Measurements from ENCODE around the gene INPPL1. TPM values are rescaled to one million over a fixed set of nuclear protein-coding genes. Genes with fewer than 3 reads are reported as not detected.

Gene INPPL1
- total and polyA plus RNA-seq, 10 of the 15 experiments (the other 5 are each of a cell fraction or from before 2014, with no cell fraction given): 0.47 to 116 (median 43.4) TPM

- TF ChIP-seq, protein P1, sequence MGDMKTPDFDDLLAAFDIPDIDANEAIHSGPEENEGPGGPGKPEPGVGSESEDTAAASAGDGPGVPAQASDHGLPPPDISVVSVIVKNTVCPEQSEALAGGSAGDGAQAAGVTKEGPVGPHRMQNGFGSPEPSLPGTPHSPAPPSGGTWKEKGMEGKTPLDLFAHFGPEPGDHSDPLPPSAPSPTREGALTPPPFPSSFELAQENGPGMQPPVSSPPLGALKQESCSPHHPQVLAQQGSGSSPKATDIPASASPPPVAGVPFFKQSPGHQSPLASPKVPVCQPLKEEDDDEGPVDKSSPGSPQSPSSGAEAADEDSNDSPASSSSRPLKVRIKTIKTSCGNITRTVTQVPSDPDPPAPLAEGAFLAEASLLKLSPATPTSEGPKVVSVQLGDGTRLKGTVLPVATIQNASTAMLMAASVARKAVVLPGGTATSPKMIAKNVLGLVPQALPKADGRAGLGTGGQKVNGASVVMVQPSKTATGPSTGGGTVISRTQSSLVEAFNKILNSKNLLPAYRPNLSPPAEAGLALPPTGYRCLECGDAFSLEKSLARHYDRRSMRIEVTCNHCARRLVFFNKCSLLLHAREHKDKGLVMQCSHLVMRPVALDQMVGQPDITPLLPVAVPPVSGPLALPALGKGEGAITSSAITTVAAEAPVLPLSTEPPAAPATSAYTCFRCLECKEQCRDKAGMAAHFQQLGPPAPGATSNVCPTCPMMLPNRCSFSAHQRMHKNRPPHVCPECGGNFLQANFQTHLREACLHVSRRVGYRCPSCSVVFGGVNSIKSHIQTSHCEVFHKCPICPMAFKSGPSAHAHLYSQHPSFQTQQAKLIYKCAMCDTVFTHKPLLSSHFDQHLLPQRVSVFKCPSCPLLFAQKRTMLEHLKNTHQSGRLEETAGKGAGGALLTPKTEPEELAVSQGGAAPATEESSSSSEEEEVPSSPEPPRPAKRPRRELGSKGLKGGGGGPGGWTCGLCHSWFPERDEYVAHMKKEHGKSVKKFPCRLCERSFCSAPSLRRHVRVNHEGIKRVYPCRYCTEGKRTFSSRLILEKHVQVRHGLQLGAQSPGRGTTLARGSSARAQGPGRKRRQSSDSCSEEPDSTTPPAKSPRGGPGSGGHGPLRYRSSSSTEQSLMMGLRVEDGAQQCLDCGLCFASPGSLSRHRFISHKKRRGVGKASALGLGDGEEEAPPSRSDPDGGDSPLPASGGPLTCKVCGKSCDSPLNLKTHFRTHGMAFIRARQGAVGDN (IDR thresholded peaks at IDR 0.05): no peak
- TF ChIP-seq BCL11A (IDR thresholded peaks at IDR 0.05; ENCODE audit: low read depth, low read length): no peak
- TF ChIP-seq, protein P2, sequence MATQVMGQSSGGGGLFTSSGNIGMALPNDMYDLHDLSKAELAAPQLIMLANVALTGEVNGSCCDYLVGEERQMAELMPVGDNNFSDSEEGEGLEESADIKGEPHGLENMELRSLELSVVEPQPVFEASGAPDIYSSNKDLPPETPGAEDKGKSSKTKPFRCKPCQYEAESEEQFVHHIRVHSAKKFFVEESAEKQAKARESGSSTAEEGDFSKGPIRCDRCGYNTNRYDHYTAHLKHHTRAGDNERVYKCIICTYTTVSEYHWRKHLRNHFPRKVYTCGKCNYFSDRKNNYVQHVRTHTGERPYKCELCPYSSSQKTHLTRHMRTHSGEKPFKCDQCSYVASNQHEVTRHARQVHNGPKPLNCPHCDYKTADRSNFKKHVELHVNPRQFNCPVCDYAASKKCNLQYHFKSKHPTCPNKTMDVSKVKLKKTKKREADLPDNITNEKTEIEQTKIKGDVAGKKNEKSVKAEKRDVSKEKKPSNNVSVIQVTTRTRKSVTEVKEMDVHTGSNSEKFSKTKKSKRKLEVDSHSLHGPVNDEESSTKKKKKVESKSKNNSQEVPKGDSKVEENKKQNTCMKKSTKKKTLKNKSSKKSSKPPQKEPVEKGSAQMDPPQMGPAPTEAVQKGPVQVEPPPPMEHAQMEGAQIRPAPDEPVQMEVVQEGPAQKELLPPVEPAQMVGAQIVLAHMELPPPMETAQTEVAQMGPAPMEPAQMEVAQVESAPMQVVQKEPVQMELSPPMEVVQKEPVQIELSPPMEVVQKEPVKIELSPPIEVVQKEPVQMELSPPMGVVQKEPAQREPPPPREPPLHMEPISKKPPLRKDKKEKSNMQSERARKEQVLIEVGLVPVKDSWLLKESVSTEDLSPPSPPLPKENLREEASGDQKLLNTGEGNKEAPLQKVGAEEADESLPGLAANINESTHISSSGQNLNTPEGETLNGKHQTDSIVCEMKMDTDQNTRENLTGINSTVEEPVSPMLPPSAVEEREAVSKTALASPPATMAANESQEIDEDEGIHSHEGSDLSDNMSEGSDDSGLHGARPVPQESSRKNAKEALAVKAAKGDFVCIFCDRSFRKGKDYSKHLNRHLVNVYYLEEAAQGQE (IDR thresholded peaks at IDR 0.05; ENCODE audit: low read depth, low read length): no peak
- no peak for TF ChIP-seq MAX (IDR thresholded peaks at IDR 0.05; ENCODE audit: low read depth, low read length)
- no peak for TF ChIP-seq RCOR1 (conservative IDR thresholded peaks at IDR 0.05; ENCODE audit: low read depth, low read length)
- TF ChIP-seq ZNF274 (IDR thresholded peaks at IDR 0.05; ENCODE audit: insufficient read depth, insufficient read length): no peak
- TF ChIP-seq, protein P3, sequence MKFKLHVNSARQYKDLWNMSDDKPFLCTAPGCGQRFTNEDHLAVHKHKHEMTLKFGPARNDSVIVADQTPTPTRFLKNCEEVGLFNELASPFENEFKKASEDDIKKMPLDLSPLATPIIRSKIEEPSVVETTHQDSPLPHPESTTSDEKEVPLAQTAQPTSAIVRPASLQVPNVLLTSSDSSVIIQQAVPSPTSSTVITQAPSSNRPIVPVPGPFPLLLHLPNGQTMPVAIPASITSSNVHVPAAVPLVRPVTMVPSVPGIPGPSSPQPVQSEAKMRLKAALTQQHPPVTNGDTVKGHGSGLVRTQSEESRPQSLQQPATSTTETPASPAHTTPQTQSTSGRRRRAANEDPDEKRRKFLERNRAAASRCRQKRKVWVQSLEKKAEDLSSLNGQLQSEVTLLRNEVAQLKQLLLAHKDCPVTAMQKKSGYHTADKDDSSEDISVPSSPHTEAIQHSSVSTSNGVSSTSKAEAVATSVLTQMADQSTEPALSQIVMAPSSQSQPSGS (IDR thresholded peaks at IDR 0.05; ENCODE audit: low read length): no peak
- TF ChIP-seq, protein P4, sequence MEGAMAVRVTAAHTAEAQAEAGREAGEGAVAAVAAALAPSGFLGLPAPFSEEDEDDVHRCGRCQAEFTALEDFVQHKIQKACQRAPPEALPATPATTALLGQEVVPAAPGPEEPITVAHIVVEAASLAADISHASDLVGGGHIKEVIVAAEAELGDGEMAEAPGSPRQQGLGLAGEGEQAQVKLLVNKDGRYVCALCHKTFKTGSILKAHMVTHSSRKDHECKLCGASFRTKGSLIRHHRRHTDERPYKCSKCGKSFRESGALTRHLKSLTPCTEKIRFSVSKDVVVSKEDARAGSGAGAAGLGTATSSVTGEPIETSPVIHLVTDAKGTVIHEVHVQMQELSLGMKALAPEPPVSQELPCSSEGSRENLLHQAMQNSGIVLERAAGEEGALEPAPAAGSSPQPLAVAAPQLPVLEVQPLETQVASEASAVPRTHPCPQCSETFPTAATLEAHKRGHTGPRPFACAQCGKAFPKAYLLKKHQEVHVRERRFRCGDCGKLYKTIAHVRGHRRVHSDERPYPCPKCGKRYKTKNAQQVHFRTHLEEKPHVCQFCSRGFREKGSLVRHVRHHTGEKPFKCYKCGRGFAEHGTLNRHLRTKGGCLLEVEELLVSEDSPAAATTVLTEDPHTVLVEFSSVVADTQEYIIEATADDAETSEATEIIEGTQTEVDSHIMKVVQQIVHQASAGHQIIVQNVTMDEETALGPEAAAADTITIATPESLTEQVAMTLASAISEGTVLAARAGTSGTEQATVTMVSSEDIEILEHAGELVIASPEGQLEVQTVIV (IDR thresholded peaks at IDR 0.05; ENCODE audit: borderline replicate concordance, partially characterized antibody): no peak
- peak; percentile 90 for TF ChIP-seq HDAC6 (IDR thresholded peaks at IDR 0.05; ENCODE audit: unreplicated experiment)
- TF ChIP-seq TAF1 (IDR thresholded peaks at IDR 0.05; ENCODE audit: borderline replicate concordance, low read depth, low read length): no peak
- no peak for TF ChIP-seq NFXL1 (IDR thresholded peaks at IDR 0.05; ENCODE audit: borderline replicate concordance)
- peak; percentile 32; the same call in 1 of the 2 replicates for TF ChIP-seq NR2F1 (conservative IDR thresholded peaks at IDR 0.05)
Observed at GRCh38 chr11:72239849-72240460, 15.4 kb downstream of the INPPL1 start (continued).
